HepG2 (cell line): ENCODE results near the gene TMEM131L. TPM values are rescaled to one million over a fixed set of nuclear protein-coding genes. Genes with fewer than 3 reads are reported as not detected.

ENCODE experiments used
- ATAC-seq: fragments of 200-7000 bp; cut with Tn5 transposase; 3 replicates; pipeline ENCODE4 v1.9.1; 2020; ENCODE audit warnings: mild to moderate bottlenecking, moderate library complexity
- BruUV-seq: library from RNA; stranded (reverse); fragments of 400-500 nt; replicated peaks from 2 replicates; lab custom pipeline; 2021; lab: Mats Ljungman, UMichigan
- CTCF ChIA-PET: fragments of 300-600 bp; formaldehyde crosslinking; extraction: SDS; loops from one replicate; lab custom pipeline; 2021; ENCODE audit warnings: low total read pairs, inconsistent platforms, low intra/inter-chr PET ratio; lab: Yijun Ruan, JAX
- POLR2A ChIA-PET: fragments of 350-600 bp; sonication (Branson Sonifier 250); formaldehyde crosslinking; loops from one replicate; lab custom pipeline; 2020; ENCODE audit warnings: antibody characterized with exemption, inconsistent platforms; lab: Yijun Ruan, JAX
- DNase-seq: peaks from one replicate; pipeline ENCODE4 v3.0.0-alpha.2; 2015; ENCODE audit warnings: low spot score
- FAIRE-seq: peaks from 3 replicates; lab custom pipeline; 2011; peaks lifted over from hg19 to GRCh38; lab: Jason Lieb, UNC
- H2AFZ ChIP-seq: one replicate; pipeline ENCODE4 v1.6.1; 2011; ENCODE audit warnings: low read length, inconsistent platforms
- H3K27ac ChIP-seq: fragments of 300-600 bp; 3 replicates; pipeline ENCODE4 v1.8.0; 2011; ENCODE audit warnings: mixed run types, mild to moderate bottlenecking, mixed read lengths, low read length, inconsistent platforms; ENCODE audit not compliant: insufficient read depth; ENCODE audit errors: extremely low read length
- H3K27me3 ChIP-seq, 2 experiments: fragments of 200-600 bp in 1 of 2; 2 replicates in 1 of 2; 3 replicates in 1 of 2; pipeline versions ENCODE4 v1.6.0 to v1.8.0; 2011; ENCODE audit warnings: low read length in 2 of 2, mild to moderate bottlenecking in 2 of 2, moderate library complexity in 2 of 2, inconsistent platforms in 1 of 2; ENCODE audit not compliant: insufficient read depth in 2 of 2, control insufficient read depth in 1 of 2
- H3K36me3 ChIP-seq, 2 experiments: fragments of 200-600 bp in 1 of 2; replicated peaks in 1 of 2; 2 replicates in 1 of 2; 3 replicates in 1 of 2; pipeline versions ENCODE4 v1.5.1 to v1.8.0; 2011; ENCODE audit warnings: low read length in 2 of 2, inconsistent platforms in 1 of 2; ENCODE audit not compliant: insufficient read depth in 2 of 2, control insufficient read depth in 1 of 2
- H3K4me1 ChIP-seq: 2 replicates; pipeline ENCODE4 v1.5.1; 2012; ENCODE audit warnings: low read length, inconsistent platforms; ENCODE audit not compliant: insufficient read depth
- H3K4me2 ChIP-seq: 2 replicates; pipeline ENCODE4 v1.6.0; 2011; ENCODE audit warnings: low read depth, low read length, inconsistent platforms
- H3K4me3 ChIP-seq, 3 experiments: fragments of 200-600 bp in 1 of 3; sonication (generic), shearing (Covaris generic) in 1 of 3; replicated peaks in 1 of 3; 2 replicates each; pipeline ENCODE4 v1.5.1; 2011 to 2016; ENCODE audit warnings: low read length in 3 of 3, inconsistent platforms in 2 of 3, low read depth in 2 of 3, mild to moderate bottlenecking in 2 of 3, control low read depth in 1 of 3, mixed read lengths in 1 of 3; ENCODE audit not compliant: insufficient read depth in 1 of 3
- H3K79me2 ChIP-seq: one replicate; pipeline ENCODE4 v1.6.1; 2011; ENCODE audit warnings: low read length, inconsistent platforms; ENCODE audit not compliant: insufficient read depth
- H3K9ac ChIP-seq: 2 replicates; pipeline ENCODE4 v1.6.0; 2011; ENCODE audit warnings: mild to moderate bottlenecking, low read depth, low read length, inconsistent platforms; ENCODE audit not compliant: insufficient read depth
- H3K9me3 ChIP-seq: 2 replicates; pipeline ENCODE4 v1.5.1; 2012; ENCODE audit warnings: mild to moderate bottlenecking, low read length
- H4K20me1 ChIP-seq: 2 replicates; pipeline ENCODE4 v1.6.0; 2011; ENCODE audit warnings: inconsistent platforms, mild to moderate bottlenecking, low read length, moderate library complexity; ENCODE audit not compliant: insufficient read depth
- ELF1 ChIP-seq: sonication (generic); formaldehyde crosslinking; IDR thresholded peaks from 2 replicates; pipeline ENCODE4 v1.4.0; 2020; ENCODE audit warnings: missing genetic modification reagents
- ELF3 ChIP-seq: IDR thresholded peaks from 2 replicates; pipeline ENCODE4 v1.6.1; 2016; ENCODE audit warnings: missing genetic modification reagents, missing compliant biosample characterization
- HNF4G ChIP-seq, 2 experiments: sonication (generic) in 1 of 2; formaldehyde crosslinking in 1 of 2; IDR thresholded peaks; 2 replicates each; pipeline versions ENCODE4 v1.4.0 to v1.6.1; 2011 to 2020; ENCODE audit warnings: borderline replicate concordance in 2 of 2, low read depth in 2 of 2, mild to moderate bottlenecking in 2 of 2, low read length in 1 of 2, missing genetic modification reagents in 1 of 2, moderate library complexity in 1 of 2
- KAT8 ChIP-seq: IDR thresholded peaks from 2 replicates; pipeline ENCODE4 v1.6.1; 2016; ENCODE audit warnings: missing genetic modification reagents, missing compliant biosample characterization
- KDM2A ChIP-seq: sonication (generic); formaldehyde crosslinking; IDR thresholded peaks from 2 replicates; pipeline ENCODE4 v1.4.0; 2020; ENCODE audit warnings: low read depth, missing genetic modification reagents, borderline replicate concordance
- MIXL1 ChIP-seq: IDR thresholded peaks from 2 replicates; pipeline ENCODE4 v1.6.1; 2016
- SAFB2 ChIP-seq: sonication (generic); formaldehyde crosslinking; IDR thresholded peaks from 2 replicates; pipeline ENCODE4 v1.5.1; 2020; ENCODE audit warnings: missing genetic modification reagents, low read depth, mild to moderate bottlenecking, borderline replicate concordance
- SNAI1 ChIP-seq: sonication (generic); formaldehyde crosslinking; IDR thresholded peaks from 2 replicates; pipeline ENCODE4 v1.5.0; 2020; ENCODE audit warnings: mild to moderate bottlenecking, missing genetic modification reagents, borderline replicate concordance
- STAG1 ChIP-seq: sonication (generic); formaldehyde crosslinking; IDR thresholded peaks from 2 replicates; pipeline ENCODE4 v1.4.0; 2020; ENCODE audit warnings: missing genetic modification reagents
- ZNF879 ChIP-seq: sonication (generic); formaldehyde crosslinking; IDR thresholded peaks from 2 replicates; pipeline ENCODE4 v1.8.1; 2023; ENCODE audit warnings: missing genetic modification reagents
- WGBS: methylation state at CpG from one replicate; pipeline ENCODE4 v1.1.6; 2017; ENCODE audit warnings: low lambda C conversion rate; 5-methylcytosine and 5-hydroxymethylcytosine counted together
- in situ Hi-C: cut with HindIII; loops from 2 replicates; pipeline ENCODE4 v1.10.0; 2017; ENCODE audit warnings: low pct_unique_long_range_greater_than_20kb; ENCODE audit not compliant: extremely low pct_ligation_motif_present
- intact Hi-C: fragments of 100-400 bp; cut with micrococcal nuclease; formaldehyde crosslinking; loops from one replicate; pipeline ENCODE4 v1.10.0; 2022; ENCODE audit not compliant: unreplicated experiment
- polyA plus RNA-seq, 8 experiments: library from polyadenylated mRNA; depleted of rRNA in 3 of 8; stranded (reverse) in 7 of 8; unstranded in 1 of 8; fragments of >200 nt; fragmentation: Illumina TruSeq in 4 of 8; extraction: Trizol in 4 of 8; gene quantifications; 2 replicates each; pipeline versions ENCODE4 v1.2.1 to v1.2.3, GENCODE V29; 2011 to 2016; ENCODE audit warnings: low read depth in 4 of 8, missing spikeins in 1 of 8, mixed read lengths in 1 of 8; ENCODE audit not compliant: insufficient read depth in 1 of 8
- total RNA-seq, 5 experiments: library from RNA; depleted of rRNA; stranded (reverse); fragments of >200 nt; fragmentation: Illumina TruSeq; extraction: Trizol; gene quantifications; 2 replicates each; pipeline ENCODE4 v1.2.3, GENCODE V29; 2016; ENCODE audit warnings: low read depth in 1 of 5
- TF ChIP-seq, protein P1 (sequence below): IDR thresholded peaks from 2 replicates; pipeline ENCODE4 v1.6.1; 2012; ENCODE audit warnings: low read depth, low read length, improper control_type of control experiment
- TF ChIP-seq, protein P2 (sequence below): sonication (generic); formaldehyde crosslinking; IDR thresholded peaks from 2 replicates; pipeline ENCODE4 v1.5.0; 2020; ENCODE audit warnings: missing genetic modification reagents
- TF ChIP-seq, protein P3 (sequence below): sonication (generic); formaldehyde crosslinking; IDR thresholded peaks from 2 replicates; pipeline ENCODE4 v1.5.0; 2020; ENCODE audit warnings: mild to moderate bottlenecking, missing genetic modification reagents, moderate library complexity

TMEM131L gene
- total and polyA plus RNA-seq, 2 of the 13 experiments (the other 11 are each of a cell fraction or from before 2014, with no cell fraction given): 2.2 to 4.5 TPM

DNA sequence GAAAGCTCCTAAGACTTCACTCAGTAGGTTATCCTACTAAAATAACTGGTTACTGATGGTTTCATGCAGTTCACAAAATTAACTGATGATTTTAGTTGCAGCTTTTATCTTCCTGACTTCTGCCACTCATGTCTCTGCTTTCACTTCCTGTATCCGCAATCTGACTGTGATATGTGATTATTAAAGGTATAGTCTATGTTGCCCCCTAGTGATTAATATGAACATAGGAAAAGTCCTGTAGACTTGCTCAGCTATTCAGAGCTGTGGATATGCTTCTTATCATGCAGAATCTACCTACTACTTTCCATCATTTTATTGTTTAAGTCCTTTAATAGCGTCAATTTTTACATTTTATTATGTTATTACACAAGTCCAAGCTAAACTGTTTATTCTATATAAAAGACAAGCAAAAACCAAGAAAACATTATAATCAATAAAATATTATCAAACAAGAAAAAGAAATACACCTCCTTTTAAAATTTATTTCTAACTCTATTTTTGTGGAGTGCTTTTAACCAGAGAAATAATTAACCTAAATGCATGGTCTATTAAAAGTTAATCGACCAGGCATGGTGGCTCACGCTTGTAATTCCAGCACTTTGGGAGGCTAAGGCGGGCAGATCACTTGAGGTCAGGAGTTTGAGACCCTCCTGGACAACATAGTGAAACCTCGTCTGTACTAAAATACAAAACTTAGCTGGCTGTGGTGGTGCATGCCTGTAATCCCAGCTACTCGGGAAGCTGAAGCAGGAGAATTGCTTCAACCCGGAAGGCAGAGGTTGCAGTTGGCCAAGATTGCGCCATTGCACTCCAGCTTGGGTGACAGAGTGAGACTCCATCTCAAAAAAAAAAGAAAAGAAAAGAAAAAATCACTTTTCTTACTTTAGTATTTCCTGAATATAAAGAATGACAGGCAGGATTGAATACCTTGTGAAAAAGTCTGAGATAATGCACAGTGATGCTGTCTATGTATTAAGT is 177.5 kb downstream of the TMEM131L start:
- no peaks in the 10 kb centered on the region; a peak in 1 of 5 replicates for H3K27me3 ChIP-seq
- no TSS peak for BruUV-seq
- H2AFZ ChIP-seq: peak overlapping the region; percentile 72
- TF ChIP-seq, protein P1, sequence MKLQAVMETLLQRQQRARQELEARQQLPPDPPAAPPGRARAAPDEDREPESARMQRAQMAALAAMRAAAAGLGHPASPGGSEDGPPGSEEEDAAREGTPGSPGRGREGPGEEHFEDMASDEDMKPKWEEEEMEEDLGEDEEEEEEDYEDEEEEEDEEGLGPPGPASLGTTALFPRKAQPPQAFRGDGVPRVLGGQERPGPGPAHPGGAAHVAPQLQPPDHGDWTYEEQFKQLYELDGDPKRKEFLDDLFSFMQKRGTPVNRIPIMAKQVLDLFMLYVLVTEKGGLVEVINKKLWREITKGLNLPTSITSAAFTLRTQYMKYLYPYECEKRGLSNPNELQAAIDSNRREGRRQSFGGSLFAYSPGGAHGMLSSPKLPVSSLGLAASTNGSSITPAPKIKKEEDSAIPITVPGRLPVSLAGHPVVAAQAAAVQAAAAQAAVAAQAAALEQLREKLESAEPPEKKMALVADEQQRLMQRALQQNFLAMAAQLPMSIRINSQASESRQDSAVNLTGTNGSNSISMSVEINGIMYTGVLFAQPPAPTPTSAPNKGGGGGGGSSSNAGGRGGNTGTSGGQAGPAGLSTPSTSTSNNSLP: peak; percentile 94
- TF ChIP-seq ELF1 (peak; percentile 61; the same call in 1 of the 2 replicates), ELF3 (CRISPR knock-in tag) (peak; percentile 58), ZNF879 (CRISPR knock-in tag) (no peak), STAG1 (CRISPR knock-in tag) (peak; percentile 64), SNAI1 (no peak), SAFB2 (CRISPR knock-in tag) (no peak), KAT8 (peak; percentile 26; the same call in 1 of the 2 replicates), KDM2A (CRISPR knock-in tag) (no peak), HNF4G (IDR thresholded peaks at IDR 0.05; ENCODE audit: borderline replicate concordance, low read depth, low read length) (no peak), HNF4G (CRISPR knock-in tag; IDR thresholded peaks at IDR 0.05; ENCODE audit: borderline replicate concordance, low read depth) (no peak), MIXL1 (peak; percentile 38; the same call in 1 of the 2 replicates)
- TF ChIP-seq, protein P2, sequence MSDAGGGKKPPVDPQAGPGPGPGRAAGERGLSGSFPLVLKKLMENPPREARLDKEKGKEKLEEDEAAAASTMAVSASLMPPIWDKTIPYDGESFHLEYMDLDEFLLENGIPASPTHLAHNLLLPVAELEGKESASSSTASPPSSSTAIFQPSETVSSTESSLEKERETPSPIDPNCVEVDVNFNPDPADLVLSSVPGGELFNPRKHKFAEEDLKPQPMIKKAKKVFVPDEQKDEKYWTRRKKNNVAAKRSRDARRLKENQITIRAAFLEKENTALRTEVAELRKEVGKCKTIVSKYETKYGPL: no peak
- TF ChIP-seq, protein P3, sequence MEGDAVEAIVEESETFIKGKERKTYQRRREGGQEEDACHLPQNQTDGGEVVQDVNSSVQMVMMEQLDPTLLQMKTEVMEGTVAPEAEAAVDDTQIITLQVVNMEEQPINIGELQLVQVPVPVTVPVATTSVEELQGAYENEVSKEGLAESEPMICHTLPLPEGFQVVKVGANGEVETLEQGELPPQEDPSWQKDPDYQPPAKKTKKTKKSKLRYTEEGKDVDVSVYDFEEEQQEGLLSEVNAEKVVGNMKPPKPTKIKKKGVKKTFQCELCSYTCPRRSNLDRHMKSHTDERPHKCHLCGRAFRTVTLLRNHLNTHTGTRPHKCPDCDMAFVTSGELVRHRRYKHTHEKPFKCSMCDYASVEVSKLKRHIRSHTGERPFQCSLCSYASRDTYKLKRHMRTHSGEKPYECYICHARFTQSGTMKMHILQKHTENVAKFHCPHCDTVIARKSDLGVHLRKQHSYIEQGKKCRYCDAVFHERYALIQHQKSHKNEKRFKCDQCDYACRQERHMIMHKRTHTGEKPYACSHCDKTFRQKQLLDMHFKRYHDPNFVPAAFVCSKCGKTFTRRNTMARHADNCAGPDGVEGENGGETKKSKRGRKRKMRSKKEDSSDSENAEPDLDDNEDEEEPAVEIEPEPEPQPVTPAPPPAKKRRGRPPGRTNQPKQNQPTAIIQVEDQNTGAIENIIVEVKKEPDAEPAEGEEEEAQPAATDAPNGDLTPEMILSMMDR (CRISPR knock-in tag): peak; percentile 60
- POLR2A ChIA-PET: no interaction called here
- H3K9me3 ChIP-seq: peaks cover 5% of the 10 kb centered on the region
- in situ Hi-C loops: no loop called here
- ATAC-seq (peak; percentile 68), DNase-seq (peak; percentile 66), FAIRE-seq (peak; percentile 32)
- no peak overlapping the region for H3K27ac ChIP-seq
- CTCF ChIA-PET: interaction anchor here (1.3 kb wide), 1 partner anchor 299 kb away, joined by 7 read pairs; the partner anchor contains the start of gene MND1
- no peaks in the 10 kb centered on the region for H4K20me1 ChIP-seq
- H3K9ac ChIP-seq: no peak overlapping the region
- peak overlapping the region in 1 of 3 experiments; percentile 16; a peak in 1 of 6 replicates for H3K4me3 ChIP-seq
- no peaks in the 10 kb centered on the region for H3K79me2 ChIP-seq
- WGBS: 69% methylated on average over 9 of the region's 9 CpGs
- H3K36me3 ChIP-seq: no peaks in the 10 kb centered on the region
- H3K4me2 ChIP-seq: peak overlapping the region; percentile 39; the same call in 1 of the 2 replicates
- peaks cover 22% of the 10 kb centered on the region for H3K4me1 ChIP-seq
- intact Hi-C loops: loop anchor here (1.0 to 10.0 kb wide), 4 partner anchors 209 to 501 kb away; partner anchors contain the start of gene MND1
